ENCODE data around the gene DCC. TPM values are rescaled to one million over a fixed set of nuclear protein-coding genes. Genes with fewer than 3 reads are reported as not detected.

Gene DCC
- total RNA-seq, 4 donors from 2014 or later, result 0.13 TPM; not detected in 3

DNA sequence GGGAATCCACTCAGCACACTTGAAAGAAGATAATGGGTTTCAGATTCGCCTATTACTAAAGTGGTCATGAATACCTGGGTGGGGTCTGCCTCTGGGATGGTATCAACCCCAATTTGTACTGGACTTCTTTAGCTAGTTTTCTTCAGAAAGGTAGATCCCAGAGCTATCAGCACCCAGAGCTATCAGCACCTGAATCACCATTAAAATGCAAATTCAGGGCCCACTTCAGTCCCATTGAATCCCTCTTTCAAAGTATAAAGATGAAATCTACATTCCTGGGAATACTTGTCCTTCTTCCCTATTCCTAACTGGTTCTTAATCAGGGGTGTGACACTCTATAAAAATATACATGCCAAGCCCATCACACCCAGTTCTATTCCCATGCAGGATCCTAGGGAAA, 914.3 kb downstream of the DCC start:
- no peak for TF ChIP-seq POLR2A (IDR thresholded peaks at IDR 0.05)
- no peak for TF ChIP-seq CTCF (IDR thresholded peaks at IDR 0.05)
- WGBS, 2 donors, result 68 to 76% methylated on average over 1 of the region's 1 CpG
- intact Hi-C loops (cut with DNase I; ENCODE audit: low total_unique reads), result no loop called here
- H3K4me3 ChIP-seq (ENCODE audit: low read depth, poor library complexity, severe bottlenecking), result no peak overlapping the region
- DNase-seq (ENCODE audit: low spot score in 2 of 2), result no peak

GRCh38 chr18:53261241-53261640, 921.2 kb downstream of the DCC start:
- H3K4me3 ChIP-seq (ENCODE audit: low read depth, poor library complexity, severe bottlenecking), result no peak overlapping the region
- TF ChIP-seq POLR2A (IDR thresholded peaks at IDR 0.05) (no peak), CTCF (IDR thresholded peaks at IDR 0.05) (no peak)
- intact Hi-C loops (cut with DNase I; ENCODE audit: low total_unique reads), result no loop called here
- WGBS, 2 donors, result 87 to 88% methylated on average over 5 of the region's 5 CpGs
- DNase-seq (ENCODE audit: low spot score in 2 of 2), result no peak

- 87 to 89% methylated on average over 1 of the region's 1 CpG for WGBS, 2 donors
- intact Hi-C loops (cut with DNase I; ENCODE audit: low total_unique reads), result no loop called here
- H3K4me3 ChIP-seq (ENCODE audit: low read depth, poor library complexity, severe bottlenecking), result no peak overlapping the region
- no peak for TF ChIP-seq CTCF (IDR thresholded peaks at IDR 0.05)
- TF ChIP-seq POLR2A (IDR thresholded peaks at IDR 0.05), result no peak
- no peak for DNase-seq (ENCODE audit: low spot score in 2 of 2)
These were observed 926.9 kb downstream of the DCC start for GRCh38 chr18:53266850-53267249.

- intact Hi-C loops (cut with DNase I; ENCODE audit: low total_unique reads), result no loop called here
- no peak for DNase-seq (ENCODE audit: low spot score in 2 of 2)
- no peak overlapping the region for H3K4me3 ChIP-seq (ENCODE audit: low read depth, poor library complexity, severe bottlenecking)
- TF ChIP-seq CTCF (IDR thresholded peaks at IDR 0.05) (no peak), POLR2A (IDR thresholded peaks at IDR 0.05) (no peak)
- 74 to 78% methylated on average over 3 of the region's 3 CpGs for WGBS, 2 donors
These were observed 928.5 kb downstream of the DCC start for GRCh38 chr18:53268455-53268854.

GRCh38 chr18:53281406-53281805, 941.4 kb downstream of the DCC start:
- intact Hi-C loops (cut with DNase I; ENCODE audit: low total_unique reads), result no loop called here
- WGBS, 2 donors, result 80 to 85% methylated on average over 2 of the region's 2 CpGs
- TF ChIP-seq POLR2A (IDR thresholded peaks at IDR 0.05) (no peak), CTCF (IDR thresholded peaks at IDR 0.05) (no peak)
- no peak overlapping the region for H3K4me3 ChIP-seq (ENCODE audit: low read depth, poor library complexity, severe bottlenecking)
- no peak for DNase-seq (ENCODE audit: low spot score in 2 of 2)

DNA sequence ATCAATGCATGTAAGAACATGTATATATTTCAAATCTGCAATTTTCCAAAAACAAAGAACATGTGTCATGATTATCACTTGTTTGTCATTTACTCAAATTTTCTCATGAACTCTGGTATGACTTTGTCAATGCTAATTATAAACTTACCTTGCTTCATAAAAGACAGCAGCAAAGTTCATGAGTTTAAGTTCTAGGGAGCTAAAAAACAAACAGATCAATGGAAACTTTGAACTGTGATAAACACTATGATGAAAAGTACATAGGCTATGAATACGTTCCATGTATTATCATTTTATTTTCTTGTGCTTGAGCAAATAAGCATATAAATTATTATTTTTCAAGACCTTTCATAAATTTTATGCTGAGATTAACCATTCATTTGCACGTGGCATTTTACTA, 943.7 kb downstream of the DCC start:
- WGBS, 2 donors, result 74 to 79% methylated on average over 2 of the region's 2 CpGs
- DNase-seq (ENCODE audit: low spot score in 2 of 2), result no peak
- intact Hi-C loops (cut with DNase I; ENCODE audit: low total_unique reads), result no loop called here
- TF ChIP-seq CTCF (IDR thresholded peaks at IDR 0.05) (no peak), POLR2A (IDR thresholded peaks at IDR 0.05) (no peak)
- no peak overlapping the region for H3K4me3 ChIP-seq (ENCODE audit: low read depth, poor library complexity, severe bottlenecking)
